Activated CD4-positive, alpha-beta T cell treated with anti-CD3 and anti-CD28 coated beads, Interleukin-2, amount 50 U/mL, for 4 hours (primary cell): ENCODE data around the gene IFITM10.

ENCODE experiments used
- DNase-seq, 2 experiments: peaks; one replicate each; pipeline ENCODE4 v3.0.0-alpha.2; 2020

IFITM10 gene

DNA sequence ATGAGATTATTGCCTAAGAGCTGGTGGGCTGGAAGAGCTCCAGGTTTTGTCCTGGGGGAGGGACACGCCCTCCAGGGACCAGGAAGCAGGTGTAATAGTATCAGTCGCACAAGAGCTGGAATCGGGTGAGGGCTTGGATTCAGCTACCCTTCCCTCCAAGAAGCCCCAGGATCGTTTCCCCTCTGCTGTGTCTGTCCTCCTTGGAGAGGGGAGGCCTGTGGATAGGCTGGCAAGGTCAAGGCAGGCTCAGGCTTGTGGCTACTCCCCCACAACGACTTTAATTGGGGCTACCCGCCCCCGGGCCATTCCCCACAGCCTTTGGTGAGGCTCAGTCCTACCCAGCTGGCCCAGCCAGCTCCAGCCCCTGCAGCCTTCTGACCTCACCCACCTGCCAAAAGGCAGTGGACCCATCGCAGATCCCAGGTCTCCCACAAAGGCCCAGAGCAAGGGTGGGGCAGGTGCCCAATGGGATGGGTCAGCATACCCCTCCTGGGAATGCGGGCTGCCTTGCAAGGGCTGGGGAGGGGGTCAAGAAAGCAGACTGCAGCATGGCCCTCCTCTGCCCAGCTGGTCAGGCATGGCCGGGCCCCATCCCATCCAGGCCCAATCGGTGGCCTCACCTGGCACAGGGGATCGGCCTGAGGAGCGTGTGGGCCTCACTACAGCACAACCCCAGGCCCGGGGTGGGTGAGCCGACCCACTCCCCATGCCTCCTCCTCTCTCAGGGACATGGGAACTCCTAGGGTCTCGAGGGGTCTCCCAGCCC is 12.3 kb upstream of the IFITM10 start:
- DNase-seq, result no peak

- no peak for DNase-seq
Measured at GRCh38 chr11:1761857-1762536, 11.6 kb upstream of the IFITM10 start.

DNA sequence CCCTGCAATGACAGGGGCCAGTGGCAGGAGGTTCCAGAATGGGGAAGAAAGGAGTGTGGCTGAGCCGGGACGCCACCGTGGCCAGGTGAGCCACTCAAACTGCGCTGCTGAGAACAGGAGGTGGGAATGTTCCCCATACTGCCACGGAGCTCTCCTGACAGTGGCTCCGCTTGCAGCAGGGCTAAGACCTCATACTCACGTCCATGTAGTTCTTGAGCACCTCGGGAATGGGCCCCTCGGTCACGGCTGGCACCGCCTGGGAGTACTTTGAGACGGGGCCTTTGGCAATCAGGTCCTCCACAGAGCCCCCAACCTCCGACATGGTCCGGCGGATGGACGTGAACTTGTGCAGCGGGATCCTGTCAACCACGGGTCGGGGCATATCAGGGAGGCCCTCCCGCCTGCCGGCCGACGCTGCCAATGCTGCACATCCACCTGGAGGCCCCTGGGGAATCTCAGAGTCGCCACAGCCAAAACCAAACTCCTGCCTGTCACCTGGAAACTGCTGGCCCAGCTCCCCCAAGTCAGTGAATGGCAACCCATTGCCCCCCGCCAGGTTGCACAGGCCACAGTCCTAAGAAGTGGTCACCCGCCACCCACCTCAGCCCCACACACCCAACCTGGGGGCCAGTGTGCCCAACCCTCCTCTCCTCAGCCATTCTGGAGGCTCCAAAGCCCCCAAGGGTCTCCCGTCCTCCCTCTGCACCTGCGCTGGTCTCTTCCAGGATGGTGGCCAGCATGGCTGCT is 10.9 kb upstream of the IFITM10 start:
- DNase-seq, result no peak

DNA sequence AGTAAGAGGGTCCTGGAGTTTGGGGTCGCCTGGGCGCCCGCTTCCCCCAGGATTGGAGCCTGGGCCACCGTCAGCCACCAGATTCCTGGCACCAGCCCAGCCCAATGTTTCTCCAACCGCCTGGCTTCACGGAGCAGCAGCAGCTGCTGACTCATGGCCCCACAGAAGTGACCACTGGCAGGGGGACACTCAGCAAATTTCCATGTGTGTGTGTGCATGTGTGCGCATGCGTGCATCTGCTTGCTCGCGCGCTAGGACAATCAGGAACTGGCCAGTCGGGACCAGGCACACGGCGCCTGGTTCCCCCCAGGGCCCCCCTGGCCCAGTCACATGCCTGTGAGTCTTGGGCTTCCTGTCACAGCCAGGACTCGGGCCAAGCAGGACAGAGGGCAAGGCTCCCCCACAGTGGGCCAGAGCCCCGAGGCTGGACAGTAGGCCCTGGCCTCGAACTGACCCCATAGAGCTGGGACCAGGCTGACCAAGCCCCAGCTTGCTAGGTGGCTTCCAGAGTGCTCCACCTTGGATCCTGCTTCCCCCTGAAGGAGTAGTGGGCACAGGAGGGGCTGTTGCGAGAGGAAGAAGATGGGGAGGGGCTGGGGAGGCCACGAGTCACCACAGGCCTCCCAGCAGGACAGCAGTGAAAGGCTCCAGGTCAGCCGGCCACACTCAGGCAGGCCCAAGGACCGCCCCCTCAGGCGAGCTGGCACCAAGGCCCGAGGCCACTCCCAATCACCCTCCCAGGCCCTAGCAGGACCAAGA is 10.1 kb upstream of the IFITM10 start:
- DNase-seq, result no peak

DNA sequence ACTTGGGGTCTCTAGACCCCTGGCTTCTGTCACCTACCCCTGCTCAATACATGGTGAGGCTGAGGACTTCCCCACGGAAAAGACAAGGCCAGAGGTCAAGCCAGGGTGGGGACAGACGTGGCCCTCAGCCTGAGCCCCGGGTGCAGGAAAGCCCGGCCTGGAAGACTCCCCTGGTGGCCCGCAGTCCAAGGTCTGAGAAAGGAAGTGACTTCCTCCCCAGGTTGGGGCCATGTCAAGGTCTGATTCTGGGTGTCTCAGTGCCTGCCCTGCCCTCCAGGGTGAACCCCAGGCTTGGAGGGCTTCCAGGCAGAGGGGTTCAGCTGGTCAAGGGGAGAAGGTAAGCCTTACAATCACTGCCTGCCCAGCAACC is 9.4 kb upstream of the IFITM10 start:
- DNase-seq, result no peak

GRCh38 chr11:1759151-1759850 is 8.9 kb upstream of the IFITM10 start:
- DNase-seq, result no peak

- no peak for DNase-seq
Measured at GRCh38 chr11:1758611-1759150, 8.3 kb upstream of the IFITM10 start.

DNA sequence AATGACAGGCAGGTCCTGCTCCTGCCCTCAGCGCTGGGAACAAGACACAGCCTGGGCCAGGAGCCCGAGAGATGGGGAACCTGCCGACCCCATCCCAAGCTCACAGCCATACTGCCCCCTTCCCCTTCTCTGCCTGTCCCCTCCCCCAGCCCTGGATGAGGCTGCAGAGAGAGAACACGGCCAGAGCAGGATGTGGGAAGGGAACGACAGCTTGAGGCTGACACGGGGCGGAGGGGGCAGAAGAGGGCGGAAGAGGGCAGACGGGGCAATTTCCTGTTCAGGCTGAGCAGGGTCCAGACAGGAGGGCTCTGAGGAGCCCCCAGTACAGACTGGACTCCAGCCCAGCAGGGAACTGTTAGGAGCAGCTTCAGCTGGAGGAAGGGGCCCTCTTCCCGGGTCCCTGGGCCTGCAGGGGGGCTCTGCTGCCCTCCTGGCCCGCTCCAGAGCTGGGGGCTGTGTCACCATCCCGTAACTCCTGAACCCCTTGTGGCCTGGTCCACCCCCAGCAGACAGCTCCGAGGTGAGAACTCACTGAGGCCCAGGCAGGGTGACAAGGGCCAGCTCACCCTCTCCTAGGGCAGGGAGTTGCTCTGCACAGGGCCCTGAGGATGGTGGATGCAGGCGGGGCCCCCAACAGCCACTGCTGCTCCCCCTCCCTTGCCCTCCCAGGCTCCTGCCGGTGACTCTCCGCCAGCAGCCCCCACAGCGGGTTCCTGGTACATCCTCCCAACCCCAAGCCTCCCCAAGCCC is 7.6 kb upstream of the IFITM10 start:
- DNase-seq, result no peak

DNA sequence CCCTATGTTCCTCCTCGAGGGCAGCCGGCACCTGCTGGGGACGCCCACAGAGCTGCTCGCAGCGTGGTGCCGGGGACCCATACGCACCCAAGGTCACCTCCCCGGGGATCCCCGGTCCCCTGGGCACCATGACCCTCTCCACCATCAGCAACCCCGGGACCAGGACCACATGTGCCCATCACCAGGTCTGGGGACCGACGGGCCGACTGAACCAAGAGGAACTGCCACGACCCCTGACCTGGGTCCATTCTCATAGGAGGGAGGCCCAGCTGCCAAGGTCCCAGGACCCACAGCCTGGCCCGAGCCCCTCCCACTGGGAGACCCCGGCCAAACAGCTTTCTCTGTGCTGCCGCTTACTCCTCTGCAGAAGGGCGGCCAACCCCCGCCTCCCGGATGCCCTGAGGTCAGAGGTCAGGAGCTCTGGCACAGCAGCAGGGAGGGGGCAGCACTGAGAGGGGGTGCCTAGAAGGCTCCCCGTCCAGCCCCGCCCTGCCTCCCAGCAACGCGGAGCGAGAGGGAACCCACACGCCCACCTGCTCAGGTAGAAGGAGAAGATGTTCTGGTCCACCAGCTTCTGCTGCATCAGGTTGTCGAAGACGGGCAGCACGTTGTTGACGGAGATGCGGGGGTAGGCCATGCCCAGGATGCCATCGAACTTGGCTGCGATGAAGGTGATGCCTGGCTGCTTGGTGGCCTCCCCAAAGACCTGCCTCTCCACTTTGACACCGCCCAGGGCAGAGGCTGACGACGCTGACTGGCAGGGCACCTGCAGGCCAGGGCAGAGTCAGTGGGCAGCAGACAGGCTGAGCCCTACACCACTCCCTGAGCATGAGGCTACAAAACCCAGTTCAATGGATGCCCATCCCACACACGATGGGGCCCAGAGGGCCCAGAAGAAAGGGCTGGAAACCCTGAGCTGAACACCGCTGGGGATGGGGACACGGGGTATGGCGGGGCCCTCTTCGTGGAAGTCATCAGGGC is 6.7 kb upstream of the IFITM10 start:
- DNase-seq, result no peak

DNA sequence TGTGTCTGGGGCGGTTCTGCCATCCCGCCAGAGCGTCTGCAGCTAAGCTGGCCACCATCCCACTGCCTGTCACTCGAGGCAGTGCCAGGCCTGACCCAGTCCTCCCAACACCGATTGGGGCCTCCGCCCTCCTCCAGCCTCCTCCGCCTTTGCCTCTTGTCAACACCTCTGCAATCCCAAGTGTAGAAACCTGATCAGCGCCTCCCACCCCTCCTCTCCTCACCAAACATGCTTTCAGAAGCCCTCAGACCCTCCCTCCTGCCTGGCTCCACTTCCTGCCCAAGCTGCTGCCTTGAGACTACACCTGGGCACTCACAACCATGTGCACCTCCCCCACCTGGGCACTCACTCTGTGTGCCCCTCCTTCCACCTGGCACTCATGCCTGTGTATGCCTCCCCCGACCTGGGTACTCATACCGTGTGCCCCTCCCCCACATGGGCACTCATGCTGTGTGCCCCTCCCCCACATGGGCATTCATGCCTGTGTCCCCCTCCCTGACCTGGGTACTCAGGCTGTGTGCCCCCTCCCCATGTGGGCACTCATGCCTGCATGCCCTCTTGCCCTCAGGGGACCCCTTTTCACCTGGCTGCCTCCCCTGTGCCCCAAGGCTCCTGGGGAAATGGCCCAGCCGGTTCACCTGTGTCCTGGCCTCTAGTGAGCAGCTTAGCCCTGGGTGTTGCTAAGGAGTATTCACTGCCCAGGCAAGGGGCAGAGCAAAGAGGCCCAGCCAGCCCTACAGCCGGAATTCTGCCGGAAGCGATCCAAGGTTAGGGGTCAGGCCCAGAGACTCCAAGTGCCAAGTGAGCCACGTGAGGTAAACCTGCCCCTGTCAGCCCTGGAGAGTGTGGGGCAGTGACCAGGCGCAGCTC is 5.5 kb upstream of the IFITM10 start:
- no peak for DNase-seq

- DNase-seq, result no peak
Measured at GRCh38 chr11:1755344-1755691, 4.9 kb upstream of the IFITM10 start.

DNA sequence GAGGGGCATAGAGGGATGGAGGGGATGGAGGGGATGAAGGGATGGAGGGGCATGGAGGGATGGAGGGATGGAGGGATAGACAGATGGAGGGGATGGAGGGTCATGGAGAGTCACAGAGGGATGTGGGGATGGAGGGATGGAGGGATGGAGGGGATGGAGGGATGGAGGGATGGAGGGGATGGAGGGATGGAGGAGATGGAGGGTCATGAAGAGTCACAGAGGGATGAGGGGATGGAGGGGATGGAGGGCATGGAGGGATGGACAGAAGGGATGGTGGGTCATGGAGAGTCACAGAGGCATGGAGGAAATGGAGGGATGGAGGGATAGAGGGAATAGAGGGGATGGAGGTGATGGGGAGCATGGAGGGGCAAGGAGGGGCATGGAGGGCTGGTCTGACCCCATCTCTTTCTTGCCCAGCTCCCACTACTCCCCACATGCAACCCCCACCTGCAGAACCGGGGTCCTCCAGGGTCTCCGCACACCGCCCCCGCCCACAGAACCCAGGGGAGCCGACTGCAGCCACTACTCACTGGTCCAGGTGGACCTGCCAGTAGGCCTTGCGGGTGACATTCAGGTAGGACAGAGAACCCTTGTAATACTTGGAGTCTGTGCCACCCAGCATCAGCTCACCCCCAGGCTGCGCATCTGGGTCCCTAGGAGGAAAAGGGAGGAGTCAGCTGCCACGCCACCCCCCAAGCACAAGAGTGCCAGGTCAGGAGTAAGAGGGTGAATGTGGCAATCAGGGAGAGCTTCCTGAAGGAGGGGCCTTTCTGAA is 4.2 kb upstream of the IFITM10 start:
- no peak for DNase-seq

DNA sequence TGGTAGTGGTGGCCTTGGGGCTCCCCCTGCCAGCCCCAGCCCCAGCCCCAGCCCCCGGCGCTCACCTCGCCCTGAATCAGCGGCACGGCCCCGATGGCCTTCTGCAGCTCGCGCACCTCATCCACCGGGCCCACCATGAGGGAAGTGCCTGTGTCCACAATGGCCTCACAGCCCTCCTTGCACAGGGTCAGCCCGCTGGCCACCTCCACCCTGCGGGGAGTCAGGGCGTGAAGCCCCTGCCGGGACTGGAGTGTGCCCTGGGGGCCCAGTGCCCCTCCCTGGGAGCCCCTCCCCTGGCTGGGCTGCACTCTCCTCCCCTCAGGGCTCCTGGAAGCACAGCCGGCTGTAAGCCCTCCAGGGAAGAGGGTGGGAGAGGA is 3.5 kb upstream of the IFITM10 start:
- DNase-seq, result no peak

- DNase-seq, result no peak
Measured at GRCh38 chr11:1753229-1753928, 3.0 kb upstream of the IFITM10 start.

DNA sequence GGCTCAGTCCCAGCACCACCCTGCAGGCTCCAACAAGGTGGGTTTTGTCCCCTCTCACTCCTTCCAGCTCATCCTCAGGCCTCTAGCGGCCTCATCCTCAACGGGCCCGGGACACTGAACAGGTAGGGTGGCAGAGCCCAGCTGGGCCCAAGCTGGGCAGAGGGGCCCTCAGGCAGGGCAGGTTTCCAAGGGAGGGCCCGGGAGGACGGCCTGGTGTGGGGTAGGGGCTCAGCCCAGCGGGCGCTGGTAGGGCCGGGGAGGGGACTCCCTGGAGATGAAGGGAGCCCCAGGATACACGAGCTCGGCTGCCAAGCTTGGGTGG is 2.5 kb upstream of the IFITM10 start:
- DNase-seq, result no peak

- no peak for DNase-seq
Measured at GRCh38 chr11:1751999-1752906, 1.9 kb upstream of the IFITM10 start.

DNA sequence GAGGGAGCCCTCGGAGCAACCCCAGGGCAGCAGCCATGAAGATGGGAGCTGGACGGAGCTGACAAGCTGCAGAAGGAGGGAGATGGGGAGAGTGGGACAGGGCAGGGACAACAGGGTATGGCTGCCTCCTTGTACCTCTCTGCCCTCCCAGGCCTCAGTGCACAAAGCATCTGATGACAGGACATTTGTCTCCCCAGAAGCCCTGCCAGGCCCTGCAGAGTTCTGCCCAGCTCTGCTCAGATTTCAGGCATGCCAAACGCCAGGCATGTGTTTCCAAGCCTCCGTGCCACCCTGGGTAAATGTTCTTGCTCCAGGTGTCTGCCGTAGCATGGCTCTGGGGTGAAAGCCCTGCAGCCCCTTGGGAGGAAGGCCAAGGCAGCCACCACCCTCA is 1.1 kb upstream of the IFITM10 start:
- no peak for DNase-seq
